ENCODE data around the gene PAX5.

Gene PAX5

DNA sequence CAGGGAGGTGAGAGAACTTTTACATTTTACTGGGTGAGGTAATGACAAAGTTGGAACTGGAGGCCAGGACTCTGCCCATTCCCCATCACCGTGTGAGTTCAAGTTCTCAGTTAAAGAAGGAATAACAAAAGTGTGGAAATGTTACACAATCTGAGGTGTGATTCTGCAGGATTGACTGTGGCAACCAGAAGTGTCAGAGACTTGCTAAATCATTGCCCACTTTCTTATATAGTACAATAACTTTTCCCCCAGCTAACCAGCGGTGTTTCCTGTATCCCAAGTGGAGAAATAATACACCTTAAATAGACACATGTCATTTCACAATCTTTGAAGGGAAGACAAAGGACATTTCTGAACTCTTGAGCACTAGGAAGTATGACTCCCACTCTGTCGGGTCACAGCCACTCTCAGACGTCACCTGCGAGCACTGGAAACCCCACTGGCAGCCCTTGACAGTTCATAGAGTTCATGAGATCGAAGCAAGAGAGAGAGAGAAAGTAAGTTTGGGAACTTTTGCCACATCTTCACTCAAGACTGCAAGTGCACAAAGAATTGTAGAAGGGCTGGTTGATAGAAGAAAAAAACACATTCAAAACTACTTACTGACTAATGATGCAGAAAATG is 28.4 kb downstream of the PAX5 start:
- TF ChIP-seq ZNF701 (tag by site-specific recombination; IDR thresholded peaks at IDR 0.05) (no peak), ELK4 (IDR thresholded peaks at IDR 0.05; ENCODE audit: borderline replicate concordance, low read depth, low read length) (no peak), ZNF677 (tag by site-specific recombination; IDR thresholded peaks at IDR 0.05) (no peak), ZNF132 (tag by site-specific recombination; IDR thresholded peaks at IDR 0.05; ENCODE audit: borderline replicate concordance) (no peak), ZSCAN30 (tag by site-specific recombination; IDR thresholded peaks at IDR 0.05) (no peak), ZNF311 (tag by site-specific recombination; IDR thresholded peaks at IDR 0.05; ENCODE audit: borderline replicate concordance) (no peak), SP3 (tag by site-specific recombination; IDR thresholded peaks at IDR 0.05) (no peak), ZIC2 (tag by site-specific recombination; IDR thresholded peaks at IDR 0.05) (no peak), ZNF610 (tag by site-specific recombination; IDR thresholded peaks at IDR 0.05; ENCODE audit: borderline replicate concordance) (no peak)
- TF ChIP-seq, protein P1, sequence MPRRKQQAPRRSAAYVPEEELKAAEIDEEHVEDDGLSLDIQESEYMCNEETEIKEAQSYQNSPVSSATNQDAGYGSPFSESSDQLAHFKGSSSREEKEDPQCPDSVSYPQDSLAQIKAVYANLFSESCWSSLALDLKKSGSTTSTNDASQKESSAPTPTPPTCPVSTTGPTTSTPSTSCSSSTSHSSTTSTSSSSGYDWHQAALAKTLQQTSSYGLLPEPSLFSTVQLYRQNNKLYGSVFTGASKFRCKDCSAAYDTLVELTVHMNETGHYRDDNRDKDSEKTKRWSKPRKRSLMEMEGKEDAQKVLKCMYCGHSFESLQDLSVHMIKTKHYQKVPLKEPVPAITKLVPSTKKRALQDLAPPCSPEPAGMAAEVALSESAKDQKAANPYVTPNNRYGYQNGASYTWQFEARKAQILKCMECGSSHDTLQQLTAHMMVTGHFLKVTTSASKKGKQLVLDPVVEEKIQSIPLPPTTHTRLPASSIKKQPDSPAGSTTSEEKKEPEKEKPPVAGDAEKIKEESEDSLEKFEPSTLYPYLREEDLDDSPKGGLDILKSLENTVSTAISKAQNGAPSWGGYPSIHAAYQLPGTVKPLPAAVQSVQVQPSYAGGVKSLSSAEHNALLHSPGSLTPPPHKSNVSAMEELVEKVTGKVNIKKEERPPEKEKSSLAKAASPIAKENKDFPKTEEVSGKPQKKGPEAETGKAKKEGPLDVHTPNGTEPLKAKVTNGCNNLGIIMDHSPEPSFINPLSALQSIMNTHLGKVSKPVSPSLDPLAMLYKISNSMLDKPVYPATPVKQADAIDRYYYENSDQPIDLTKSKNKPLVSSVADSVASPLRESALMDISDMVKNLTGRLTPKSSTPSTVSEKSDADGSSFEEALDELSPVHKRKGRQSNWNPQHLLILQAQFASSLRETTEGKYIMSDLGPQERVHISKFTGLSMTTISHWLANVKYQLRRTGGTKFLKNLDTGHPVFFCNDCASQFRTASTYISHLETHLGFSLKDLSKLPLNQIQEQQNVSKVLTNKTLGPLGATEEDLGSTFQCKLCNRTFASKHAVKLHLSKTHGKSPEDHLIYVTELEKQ (tag by site-specific recombination; IDR thresholded peaks at IDR 0.05; ENCODE audit: borderline replicate concordance): no peak
- no peaks in the 10 kb centered on the region for H3K4me1 ChIP-seq (ENCODE audit: control insufficient read depth, insufficient read depth, low read length)
- no peak overlapping the region for H3K4me3 ChIP-seq (ENCODE audit: low read depth, low read length)
- no peaks in the 10 kb centered on the region for H3K9me3 ChIP-seq (ENCODE audit: control insufficient read depth, insufficient read depth, low read depth, low read length)
- POLR2A ChIA-PET: no interaction called here
- CTCF ChIA-PET: interaction anchor here (1.4 to 3.0 kb wide), 3 partner anchors 9 to 131 kb away, joined by 4 to 17 read pairs (median 6); no protein-coding TSS in a partner anchor
- H3K36me3 ChIP-seq (ENCODE audit: control insufficient read depth in 2 of 2, insufficient read depth in 1 of 2, low read length in 2 of 2): no peaks in the 10 kb centered on the region
- H3K27ac ChIP-seq (ENCODE audit: extremely low read depth, low read depth, low read length): no peak overlapping the region

GRCh38 chr9:37004424-37004935 is 29.6 kb downstream of the PAX5 start:
- no peak overlapping the region for H3K4me3 ChIP-seq (ENCODE audit: low read depth, low read length)
- H3K36me3 ChIP-seq (ENCODE audit: control insufficient read depth in 2 of 2, insufficient read depth in 1 of 2, low read length in 2 of 2): no peaks in the 10 kb centered on the region
- no peaks in the 10 kb centered on the region for H3K9me3 ChIP-seq (ENCODE audit: control insufficient read depth, insufficient read depth, low read depth, low read length)
- CTCF ChIA-PET: interaction anchor here (0.6 to 3.0 kb wide), 7 partner anchors 9 to 902 kb away, joined by 3 to 17 read pairs (median 5); no protein-coding TSS in a partner anchor
- no peaks in the 10 kb centered on the region for H3K4me1 ChIP-seq (ENCODE audit: control insufficient read depth, insufficient read depth, low read length)
- no peak overlapping the region for H3K27ac ChIP-seq (ENCODE audit: extremely low read depth, low read depth, low read length)
- peak; percentile 40; the same call in 1 of the 2 replicates for TF ChIP-seq PRDM10 (tag by site-specific recombination; IDR thresholded peaks at IDR 0.05)
- no peak for TF ChIP-seq ZNF677 (tag by site-specific recombination; IDR thresholded peaks at IDR 0.05)
- POLR2A ChIA-PET: no interaction called here

All from HEK293 (cell line).